Hypothalamus (tissue), 51 donors: ENCODE results near the gene LSP1.
"Not testable (repeated sequence)": the region's sequence is repeated elsewhere in the genome, so short reads cannot be mapped to it uniquely, and the experiment has no call there.

Experiments used
- DNase-seq, 51 donors: peaks; one replicate each; lab custom pipeline; 2025; lab: John Stamatoyannopoulos, UW

LSP1 gene

GRCh38 chr11:1862588-1863351, 9.9 kb downstream of the LSP1 start:
- DNase-seq: no peak

GRCh38 chr11:1863352-1864216, 10.7 kb downstream of the LSP1 start:
- peak in 36 of 51 donors; percentile 19 to 78 (median 58) for DNase-seq

- no peak for DNase-seq
Observed at GRCh38 chr11:1864231-1864630, 11.3 kb downstream of the LSP1 start.

GRCh38 chr11:1864831-1865665, 12.2 kb downstream of the LSP1 start:
- peak in 3 of 51 donors; percentile 30 to 31 (median 31) for DNase-seq

- no peak for DNase-seq
Observed at GRCh38 chr11:1866226-1866625, 13.3 kb downstream of the LSP1 start.

- DNase-seq: no peak
Observed at GRCh38 chr11:1866776-1867175, 13.9 kb downstream of the LSP1 start.

- DNase-seq: no peak
Observed at GRCh38 chr11:1867381-1867780, 14.5 kb downstream of the LSP1 start.

- DNase-seq: no peak
Observed at GRCh38 chr11:1868056-1868635, 15.3 kb downstream of the LSP1 start.

- DNase-seq: no peak
Observed at GRCh38 chr11:1868636-1869291, 15.9 kb downstream of the LSP1 start.

GRCh38 chr11:1869427-1870325, 16.8 kb downstream of the LSP1 start:
- DNase-seq: no peak

GRCh38 chr11:1870326-1870696, 17.4 kb downstream of the LSP1 start:
- DNase-seq: no peak

GRCh38 chr11:1870721-1871466, 18.0 kb downstream of the LSP1 start:
- DNase-seq: peak in 8 of 51 donors; percentile 20 to 42 (median 24)

GRCh38 chr11:1871531-1871930, 18.6 kb downstream of the LSP1 start:
- no peak for DNase-seq

- no peak for DNase-seq
Observed at GRCh38 chr11:1872267-1872985, 19.5 kb downstream of the LSP1 start.

- no peak for DNase-seq
Observed at GRCh38 chr11:1873048-1873812, 20.3 kb downstream of the LSP1 start.

- DNase-seq: not testable (repeated sequence)
Observed at GRCh38 chr11:1873813-1874150, 20.9 kb downstream of the LSP1 start.
